GM12801 (cell line): Measurements from ENCODE around the gene PLK1.

Source experiments
- TF ChIP-seq, protein P1 (sequence below): IDR thresholded peaks from one replicate; pipeline ENCODE4 v1.5.1; 2011; ENCODE audit warnings: control low read depth; ENCODE audit not compliant: insufficient read length; ENCODE audit errors: extremely low read depth

The PLK1 gene

DNA sequence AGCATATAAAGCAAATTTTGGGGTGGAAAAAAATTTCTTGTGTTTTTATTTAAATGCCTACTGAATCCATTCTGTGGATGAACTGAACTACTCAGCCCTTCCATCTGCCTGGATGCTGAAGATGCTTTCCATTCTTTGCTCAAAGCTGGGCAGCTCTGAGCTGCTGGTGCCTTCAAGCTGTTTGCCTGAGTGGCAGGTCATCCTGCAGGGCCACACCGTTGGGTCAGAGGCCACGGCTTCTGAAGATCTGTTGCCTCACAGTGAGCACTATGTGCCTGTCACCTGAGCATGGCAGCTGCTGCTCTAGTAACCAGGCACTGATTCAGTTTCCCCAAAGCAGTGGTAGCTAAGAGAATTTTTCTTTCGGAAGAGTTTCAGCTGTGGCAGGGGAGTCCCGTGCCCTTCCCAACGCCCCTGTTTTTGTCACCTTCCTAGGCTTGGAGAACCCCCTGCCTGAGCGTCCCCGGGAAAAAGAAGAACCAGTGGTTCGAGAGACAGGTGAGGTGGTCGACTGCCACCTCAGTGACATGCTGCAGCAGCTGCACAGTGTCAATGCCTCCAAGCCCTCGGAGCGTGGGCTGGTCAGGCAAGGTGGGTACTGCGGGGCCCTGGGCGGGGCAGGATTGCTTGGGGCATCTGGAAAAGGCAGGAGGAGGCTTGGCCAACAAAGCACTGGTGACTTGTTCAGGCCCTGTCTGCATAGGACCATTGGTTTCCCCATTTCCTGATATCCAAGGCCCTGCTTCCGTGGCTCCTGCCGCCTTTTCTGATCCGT, 8.5 kb downstream of the PLK1 start:
- TF ChIP-seq, protein P1, sequence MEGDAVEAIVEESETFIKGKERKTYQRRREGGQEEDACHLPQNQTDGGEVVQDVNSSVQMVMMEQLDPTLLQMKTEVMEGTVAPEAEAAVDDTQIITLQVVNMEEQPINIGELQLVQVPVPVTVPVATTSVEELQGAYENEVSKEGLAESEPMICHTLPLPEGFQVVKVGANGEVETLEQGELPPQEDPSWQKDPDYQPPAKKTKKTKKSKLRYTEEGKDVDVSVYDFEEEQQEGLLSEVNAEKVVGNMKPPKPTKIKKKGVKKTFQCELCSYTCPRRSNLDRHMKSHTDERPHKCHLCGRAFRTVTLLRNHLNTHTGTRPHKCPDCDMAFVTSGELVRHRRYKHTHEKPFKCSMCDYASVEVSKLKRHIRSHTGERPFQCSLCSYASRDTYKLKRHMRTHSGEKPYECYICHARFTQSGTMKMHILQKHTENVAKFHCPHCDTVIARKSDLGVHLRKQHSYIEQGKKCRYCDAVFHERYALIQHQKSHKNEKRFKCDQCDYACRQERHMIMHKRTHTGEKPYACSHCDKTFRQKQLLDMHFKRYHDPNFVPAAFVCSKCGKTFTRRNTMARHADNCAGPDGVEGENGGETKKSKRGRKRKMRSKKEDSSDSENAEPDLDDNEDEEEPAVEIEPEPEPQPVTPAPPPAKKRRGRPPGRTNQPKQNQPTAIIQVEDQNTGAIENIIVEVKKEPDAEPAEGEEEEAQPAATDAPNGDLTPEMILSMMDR = no peak

DNA sequence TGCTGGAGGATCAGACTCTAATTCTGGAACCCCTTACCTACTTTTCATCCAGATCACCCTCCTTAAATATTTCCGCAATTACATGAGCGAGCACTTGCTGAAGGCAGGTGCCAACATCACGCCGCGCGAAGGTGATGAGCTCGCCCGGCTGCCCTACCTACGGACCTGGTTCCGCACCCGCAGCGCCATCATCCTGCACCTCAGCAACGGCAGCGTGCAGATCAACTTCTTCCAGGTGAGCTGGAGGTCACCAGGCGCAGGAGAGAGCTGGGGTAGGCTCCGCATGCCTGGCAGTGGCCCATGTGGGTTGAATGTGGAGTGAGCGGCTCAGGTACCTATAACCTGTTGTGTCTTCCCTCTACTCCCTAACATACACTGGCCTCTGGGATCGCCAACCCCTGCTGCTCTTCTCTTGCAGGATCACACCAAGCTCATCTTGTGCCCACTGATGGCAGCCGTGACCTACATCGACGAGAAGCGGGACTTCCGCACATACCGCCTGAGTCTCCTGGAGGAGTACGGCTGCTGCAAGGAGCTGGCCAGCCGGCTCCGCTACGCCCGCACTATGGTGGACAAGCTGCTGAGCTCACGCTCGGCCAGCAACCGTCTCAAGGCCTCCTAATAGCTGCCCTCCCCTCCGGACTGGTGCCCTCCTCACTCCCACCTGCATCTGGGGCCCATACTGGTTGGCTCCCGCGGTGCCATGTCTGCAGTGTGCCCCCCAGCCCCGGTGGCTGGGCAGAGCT, 10.9 kb downstream of the PLK1 start:
- TF ChIP-seq, protein P1 = no peak

DNA sequence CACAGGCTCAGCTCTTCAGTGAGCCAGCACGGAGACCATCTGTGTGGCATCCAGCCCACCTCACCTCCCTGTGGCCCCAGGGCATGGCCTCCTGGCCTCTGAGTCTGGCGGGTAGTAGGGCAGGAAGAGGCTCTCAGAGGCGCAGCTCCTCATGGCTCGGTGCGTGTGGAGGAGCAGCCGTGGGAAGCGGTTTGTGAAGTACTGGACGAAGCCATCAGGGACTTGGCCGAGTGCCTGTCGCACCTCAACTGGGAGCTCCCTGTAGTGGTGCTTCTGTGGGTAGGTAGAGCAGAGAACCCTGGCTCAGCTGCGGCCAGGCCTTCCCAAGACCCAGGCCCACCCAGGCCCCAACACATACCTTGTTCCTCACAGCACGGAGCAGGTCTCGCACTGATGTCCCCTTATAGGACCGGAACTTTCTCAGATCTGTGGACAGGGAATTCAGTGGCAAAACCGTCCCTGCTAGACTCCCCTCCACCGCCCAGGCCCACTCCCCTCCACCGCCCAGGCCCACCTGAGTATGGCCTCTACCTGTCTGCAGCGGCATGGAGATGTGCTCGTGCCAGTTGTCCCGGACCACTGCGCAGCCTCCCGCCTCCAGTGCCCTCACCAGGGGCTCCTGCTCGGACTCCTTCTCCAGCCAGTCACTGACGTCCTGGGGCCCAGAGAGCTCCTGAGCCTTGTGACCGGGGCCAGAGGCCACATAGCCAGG, 12.2 kb downstream of the PLK1 start:
- TF ChIP-seq, protein P1 = no peak

DNA sequence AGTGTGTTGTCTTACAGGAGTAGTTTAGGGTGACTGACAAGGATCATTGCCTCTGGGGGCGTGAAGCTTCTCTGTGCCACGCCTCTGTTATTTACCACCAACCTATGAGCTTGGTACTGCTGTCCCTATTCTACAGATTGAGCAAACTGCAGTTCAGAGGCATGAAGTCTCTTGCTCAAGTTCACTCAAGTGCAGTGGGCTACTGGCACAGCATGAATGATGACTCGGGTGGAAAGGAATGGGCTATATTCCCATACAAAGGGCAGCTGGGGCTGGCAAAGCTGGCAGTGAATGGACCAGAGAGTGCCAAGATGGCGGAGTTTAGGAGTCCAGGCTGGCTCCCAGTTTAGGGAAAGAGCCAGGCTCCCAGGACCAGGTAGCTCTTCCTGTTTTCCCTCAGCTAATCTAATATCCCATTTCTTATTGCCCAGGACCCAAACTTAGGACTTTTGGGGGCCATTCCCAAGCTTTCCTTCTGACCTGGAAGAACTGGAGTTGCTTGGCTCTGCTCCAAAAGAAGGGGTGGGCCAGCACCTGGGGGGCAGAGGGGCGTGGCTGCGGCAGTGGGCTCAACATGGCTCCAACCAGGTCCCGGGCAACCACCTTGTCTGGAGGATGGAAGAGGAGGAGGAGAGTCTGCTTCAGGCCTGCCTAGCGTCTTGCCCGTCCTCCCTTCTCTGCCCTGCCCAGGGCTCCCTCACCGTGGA, 12.9 kb downstream of the PLK1 start:
- TF ChIP-seq, protein P1 = no peak

DNA sequence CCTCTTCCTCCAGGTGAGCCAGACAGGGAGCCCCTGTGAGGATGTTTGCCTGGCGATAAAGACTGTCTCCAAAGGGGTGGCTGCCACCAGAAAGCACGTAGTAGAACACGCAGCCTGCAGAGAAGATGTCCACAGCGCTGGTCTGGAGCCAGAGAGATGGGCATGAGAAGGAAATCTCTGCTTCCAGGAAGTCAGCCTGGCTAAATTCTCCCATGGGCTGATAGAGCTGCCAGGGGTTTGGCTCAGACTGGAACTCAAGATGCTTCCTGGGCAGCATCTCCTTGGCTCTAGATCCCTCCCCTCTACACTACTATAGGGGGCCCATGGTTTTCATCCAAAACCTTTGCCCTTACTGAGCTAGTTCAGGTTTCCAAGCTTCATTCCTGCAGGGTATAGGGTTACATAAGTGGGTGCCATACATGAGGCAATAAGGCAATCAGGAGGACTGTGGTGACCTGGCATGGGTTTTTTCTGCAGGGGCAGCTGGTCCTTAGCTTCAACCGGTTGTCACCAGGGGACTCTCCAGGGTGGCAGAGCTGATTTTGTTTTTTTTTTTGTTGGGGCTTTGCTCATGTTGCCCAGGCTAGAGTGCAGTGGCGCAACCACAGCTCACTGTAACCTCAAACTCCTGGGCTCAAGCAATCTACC, 13.6 kb downstream of the PLK1 start:
- TF ChIP-seq, protein P1 = no peak

DNA sequence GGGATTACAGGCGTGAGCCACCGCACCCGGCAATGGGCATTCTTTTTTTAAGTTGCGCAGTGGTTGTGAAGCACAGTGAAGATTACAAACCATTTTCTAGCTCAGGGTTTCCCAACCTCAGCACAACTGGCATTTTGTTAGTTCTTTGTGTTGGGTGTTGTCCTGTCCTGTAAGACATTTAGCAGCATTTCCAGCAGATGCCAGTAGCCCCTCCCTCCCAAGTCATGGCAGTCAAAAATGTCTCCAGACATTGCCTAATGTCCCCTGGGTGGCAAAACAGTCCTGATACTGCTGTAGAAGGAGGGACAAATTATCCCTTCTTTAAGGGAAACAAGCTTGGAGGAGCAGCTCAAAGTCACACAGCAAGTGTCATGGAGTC, 15.6 kb downstream of the PLK1 start:
- TF ChIP-seq, protein P1 = no peak
